AG04449 (cell line): ENCODE measurements around the gene CLIC1.
A peak's percentile ranks its signal among the peaks of the same experiment; 100 is the strongest.
"Not testable (repeated sequence)": the region's sequence is repeated elsewhere in the genome, so short reads cannot be mapped to it uniquely, and the experiment has no call there.

Experiments used
- CTCF ChIA-PET: fragments of 350-600 bp; formaldehyde crosslinking; extraction: SDS; loops from one replicate; lab custom pipeline; 2021; ENCODE audit warnings: antibody characterized with exemption; lab: Yijun Ruan, JAX
- POLR2A ChIA-PET: fragments of 400-600, 350-600 bp; formaldehyde crosslinking; extraction: SDS; loops from one replicate; lab custom pipeline; 2020; ENCODE audit warnings: antibody characterized with exemption, inconsistent platforms; lab: Yijun Ruan, JAX
- DNase-seq: peaks from one replicate; pipeline ENCODE4 v3.0.0-alpha.2; 2010; ENCODE audit warnings: low read depth, low spot score
- H3K4me3 ChIP-seq: 2 replicates; pipeline ENCODE4 v1.5.1; 2011; ENCODE audit warnings: low read depth, mild to moderate bottlenecking, control low read depth, low read length
- CTCF ChIP-seq: IDR thresholded peaks from one replicate; pipeline ENCODE4 v1.5.1; 2011; ENCODE audit warnings: mild to moderate bottlenecking, moderate library complexity, low read length, control low read depth, inconsistent platforms; ENCODE audit not compliant: insufficient read depth; ENCODE audit errors: missing control alignments

CLIC1 gene

GRCh38 chr6:31712296-31712695 is 24.0 kb downstream of the CLIC1 start:
- TF ChIP-seq CTCF = peak; percentile 21
- H3K4me3 ChIP-seq = no peak overlapping the region
- POLR2A ChIA-PET = interaction anchor here (1.4 kb wide), 1 partner anchor 15 kb away, joined by 5 read pairs; no protein-coding TSS in a partner anchor
- CTCF ChIA-PET = interaction anchor here (0.8 to 1.8 kb wide), 3 partner anchors 10 to 118 kb away, joined by 3 to 4 read pairs (median 3); partner anchors contain the start of gene LY6G5C
- no peak for DNase-seq

- ChIA-PET POLR2A (interaction anchor here (1.4 kb wide), 1 partner anchor 16 kb away, joined by 5 read pairs; no protein-coding TSS in a partner anchor), CTCF (interaction anchor here (0.8 to 1.1 kb wide), 2 partner anchors 19 to 30 kb away, joined by 3 read pairs; partner anchors contain the start of gene LY6G5C)
- no peak for DNase-seq
- no peak overlapping the region for H3K4me3 ChIP-seq
- TF ChIP-seq CTCF = no peak
These were observed 25.1 kb downstream of the CLIC1 start for GRCh38 chr6:31711233-31711632.

DNA sequence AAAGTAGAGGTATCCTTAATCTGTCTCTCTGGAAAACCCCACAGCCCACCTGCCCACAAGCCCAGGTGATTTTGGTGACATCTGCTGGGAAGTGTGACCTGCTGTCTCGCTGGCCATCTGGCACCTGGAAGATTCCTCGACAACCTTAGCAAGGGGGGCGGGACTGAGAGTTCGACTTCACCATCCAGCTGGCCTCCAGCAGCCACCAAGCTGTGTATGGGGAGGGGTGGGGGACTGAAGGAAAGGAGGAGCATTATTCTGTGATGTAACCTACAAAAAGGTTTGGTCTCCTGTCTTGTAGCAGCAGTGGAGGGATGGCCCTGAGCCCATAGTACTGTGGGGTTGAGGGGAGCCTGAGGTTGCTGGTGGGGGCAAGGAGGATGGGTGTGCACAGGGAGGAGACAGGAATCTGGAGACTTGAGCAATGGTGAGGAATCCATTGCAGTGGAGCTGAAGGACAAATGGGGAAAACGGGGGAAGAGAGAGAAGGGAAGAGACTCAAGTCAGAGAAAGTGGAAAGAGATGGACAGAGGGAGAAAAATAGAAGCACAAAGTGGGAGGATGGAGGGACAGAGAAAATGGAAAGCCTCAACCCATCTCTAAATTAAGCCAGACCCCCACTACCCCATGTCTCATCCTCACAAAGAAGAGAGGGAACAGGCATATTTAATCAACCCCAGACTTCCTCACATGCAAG is 25.7 kb downstream of the CLIC1 start:
- no peak for TF ChIP-seq CTCF
- CTCF ChIA-PET = interaction anchor here (0.8 kb wide), 1 partner anchor 20 kb away, joined by 3 read pairs; no protein-coding TSS in a partner anchor
- POLR2A ChIA-PET = no interaction called here
- DNase-seq = no peak
- H3K4me3 ChIP-seq = no peak overlapping the region

GRCh38 chr6:31709157-31709556 is 27.2 kb downstream of the CLIC1 start:
- POLR2A ChIA-PET, H3K4me3 ChIP-seq, CTCF ChIA-PET, DNase-seq: not testable (repeated sequence)

DNA sequence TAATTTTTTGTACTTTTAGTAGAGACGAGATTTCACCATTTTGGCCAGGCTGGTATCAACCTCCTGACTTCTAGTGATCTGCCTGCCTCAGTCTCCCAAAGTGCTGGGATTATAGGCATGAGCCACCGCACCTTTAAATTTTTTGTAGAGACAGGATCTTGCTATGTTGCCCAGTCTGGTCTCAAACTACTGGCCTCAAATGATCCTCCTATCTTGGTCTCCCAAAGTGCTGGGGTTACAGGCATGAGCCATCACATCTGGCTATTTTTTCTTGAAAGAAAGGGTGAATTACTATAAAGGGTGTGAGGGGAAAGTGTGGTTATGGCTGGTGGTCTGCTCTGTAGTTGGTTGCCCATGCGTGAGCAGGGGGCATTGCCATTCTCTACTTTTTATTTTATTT is 28.1 kb downstream of the CLIC1 start:
- DNase-seq = no peak
- TF ChIP-seq CTCF = no peak
- ChIA-PET CTCF (no interaction called here), POLR2A (no interaction called here)
- H3K4me3 ChIP-seq = no peak overlapping the region

DNA sequence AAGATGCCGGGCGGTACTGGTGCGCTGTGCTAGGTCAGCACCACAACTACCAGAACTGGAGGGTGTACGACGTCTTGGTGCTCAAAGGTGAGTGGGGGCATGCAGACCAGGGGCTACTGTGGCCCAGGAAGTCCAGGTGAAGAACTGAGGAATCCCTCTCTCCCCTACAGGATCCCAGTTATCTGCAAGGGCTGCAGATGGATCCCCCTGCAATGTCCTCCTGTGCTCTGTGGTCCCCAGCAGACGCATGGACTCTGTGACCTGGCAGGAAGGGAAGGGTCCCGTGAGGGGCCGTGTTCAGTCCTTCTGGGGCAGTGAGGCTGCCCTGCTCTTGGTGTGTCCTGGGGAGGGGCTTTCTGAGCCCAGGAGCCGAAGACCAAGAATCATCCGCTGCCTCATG is 28.6 kb downstream of the CLIC1 start:
- no peak for TF ChIP-seq CTCF
- H3K4me3 ChIP-seq = no peak overlapping the region
- CTCF ChIA-PET = no interaction called here
- no peak for DNase-seq
- POLR2A ChIA-PET = no interaction called here

- ChIA-PET POLR2A (interaction anchor here (0.8 kb wide), 1 partner anchor 28 kb away, joined by 3 read pairs; no protein-coding TSS in a partner anchor), CTCF (no interaction called here)
- H3K4me3 ChIP-seq = no peak within 1 kb of the TSS
- no peak for TF ChIP-seq CTCF
- no peak for DNase-seq
These were observed 29.7 kb downstream of the CLIC1 start, which contains the start of gene LY6G6F for GRCh38 chr6:31706599-31706998. TSS of gene LY6G6F (plus strand) at chr6:31706866. CDS start at chr6:31706907, 41 bp downstream.
